AG04449 (cell line): Measurements from ENCODE around the gene RAB11FIP3.

Source experiments
- CTCF ChIA-PET: fragments of 350-600 bp; formaldehyde crosslinking; extraction: SDS; loops from one replicate; lab custom pipeline; 2021; ENCODE audit warnings: antibody characterized with exemption; lab: Yijun Ruan, JAX
- POLR2A ChIA-PET: fragments of 400-600, 350-600 bp; formaldehyde crosslinking; extraction: SDS; loops from one replicate; lab custom pipeline; 2020; ENCODE audit warnings: antibody characterized with exemption, inconsistent platforms; lab: Yijun Ruan, JAX
- DNase-seq: peaks from one replicate; pipeline ENCODE4 v3.0.0-alpha.2; 2010; ENCODE audit warnings: low read depth, low spot score
- H3K4me3 ChIP-seq: 2 replicates; pipeline ENCODE4 v1.5.1; 2011; ENCODE audit warnings: low read depth, mild to moderate bottlenecking, control low read depth, low read length
- TF ChIP-seq, protein P1 (sequence below): IDR thresholded peaks from one replicate; pipeline ENCODE4 v1.5.1; 2011; ENCODE audit warnings: mild to moderate bottlenecking, moderate library complexity, low read length, control low read depth, inconsistent platforms; ENCODE audit not compliant: insufficient read depth; ENCODE audit errors: missing control alignments

Gene RAB11FIP3

DNA sequence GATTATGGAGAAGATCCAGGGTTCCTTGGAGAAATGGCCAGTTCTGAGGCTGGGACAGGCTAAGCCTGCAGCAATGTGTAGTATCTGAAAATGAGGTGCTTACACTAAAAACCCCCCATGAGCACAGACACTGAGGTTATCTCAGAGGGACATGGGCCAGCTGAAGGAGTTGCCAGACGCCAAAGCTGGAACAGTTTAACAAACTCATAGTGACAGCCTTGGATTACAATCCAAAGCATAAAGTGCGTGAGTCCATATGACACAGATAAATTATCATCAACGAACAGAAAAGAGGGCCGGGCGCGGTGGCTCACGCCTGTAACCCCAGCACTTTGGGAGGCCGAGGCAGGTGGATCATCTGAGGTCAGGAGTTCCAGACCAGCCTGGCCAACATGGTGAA is 90.9 kb downstream of the RAB11FIP3 start:
- TF ChIP-seq, protein P1, sequence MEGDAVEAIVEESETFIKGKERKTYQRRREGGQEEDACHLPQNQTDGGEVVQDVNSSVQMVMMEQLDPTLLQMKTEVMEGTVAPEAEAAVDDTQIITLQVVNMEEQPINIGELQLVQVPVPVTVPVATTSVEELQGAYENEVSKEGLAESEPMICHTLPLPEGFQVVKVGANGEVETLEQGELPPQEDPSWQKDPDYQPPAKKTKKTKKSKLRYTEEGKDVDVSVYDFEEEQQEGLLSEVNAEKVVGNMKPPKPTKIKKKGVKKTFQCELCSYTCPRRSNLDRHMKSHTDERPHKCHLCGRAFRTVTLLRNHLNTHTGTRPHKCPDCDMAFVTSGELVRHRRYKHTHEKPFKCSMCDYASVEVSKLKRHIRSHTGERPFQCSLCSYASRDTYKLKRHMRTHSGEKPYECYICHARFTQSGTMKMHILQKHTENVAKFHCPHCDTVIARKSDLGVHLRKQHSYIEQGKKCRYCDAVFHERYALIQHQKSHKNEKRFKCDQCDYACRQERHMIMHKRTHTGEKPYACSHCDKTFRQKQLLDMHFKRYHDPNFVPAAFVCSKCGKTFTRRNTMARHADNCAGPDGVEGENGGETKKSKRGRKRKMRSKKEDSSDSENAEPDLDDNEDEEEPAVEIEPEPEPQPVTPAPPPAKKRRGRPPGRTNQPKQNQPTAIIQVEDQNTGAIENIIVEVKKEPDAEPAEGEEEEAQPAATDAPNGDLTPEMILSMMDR = no peak
- POLR2A ChIA-PET = no interaction called here

DNA sequence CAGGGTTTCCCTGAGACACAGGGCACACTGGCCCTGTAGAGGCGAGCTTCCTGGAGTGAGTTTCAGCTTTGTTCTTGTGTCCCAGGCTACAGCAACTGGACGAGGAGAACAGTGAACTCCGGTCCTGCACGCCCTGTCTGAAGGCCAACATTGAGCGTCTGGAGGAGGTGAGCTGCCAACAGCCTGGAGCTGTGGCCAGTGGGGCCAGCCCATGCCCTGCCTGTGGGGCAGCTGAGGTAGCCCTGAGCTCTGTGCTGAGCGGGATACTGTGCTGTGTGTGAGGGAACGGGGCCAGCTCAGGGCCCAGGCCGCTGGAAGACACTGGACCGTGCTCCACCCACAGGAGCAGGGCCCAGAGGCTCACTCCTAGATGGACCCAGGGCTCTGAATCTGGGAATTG is 93.4 kb downstream of the RAB11FIP3 start:
- no peak for DNase-seq
- H3K4me3 ChIP-seq = no peak overlapping the region
- TF ChIP-seq, protein P1 = no peak
- POLR2A ChIA-PET = interaction anchor here (0.6 to 1.3 kb wide), 3 partner anchors 8 to 79 kb away, joined by 3 to 4 read pairs (median 4); partner anchors contain the start of gene CAPN15
- CTCF ChIA-PET = no interaction called here

More for the DNA sequence above, 90.9 kb downstream of the RAB11FIP3 start:
- no peak for DNase-seq
- CTCF ChIA-PET = no interaction called here
- no peak overlapping the region for H3K4me3 ChIP-seq

DNA sequence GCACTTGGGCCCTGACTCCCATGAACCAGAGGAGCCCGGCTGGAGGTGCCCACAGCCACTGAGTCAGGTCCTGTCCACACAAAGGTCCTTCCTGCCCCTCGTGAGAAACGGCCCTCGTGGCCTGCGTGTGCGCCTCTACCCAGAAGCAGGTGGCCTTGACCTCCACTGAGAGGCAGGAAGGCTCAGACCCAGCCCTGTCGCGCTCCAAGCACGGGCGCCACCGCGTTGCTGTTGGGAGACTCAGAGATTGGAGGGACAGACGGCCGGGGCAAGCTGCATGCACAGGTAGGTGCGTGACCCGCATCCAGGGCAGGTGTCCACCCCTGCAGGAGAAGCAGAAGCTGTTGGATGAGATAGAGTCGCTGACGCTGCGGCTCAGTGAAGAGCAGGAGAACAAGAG is 94.0 kb downstream of the RAB11FIP3 start:
- DNase-seq = no peak
- ChIA-PET CTCF (no interaction called here), POLR2A (interaction anchor here (1.1 kb wide), 1 partner anchor 9 kb away, joined by 4 read pairs; no protein-coding TSS in a partner anchor)
- no peak overlapping the region for H3K4me3 ChIP-seq
- TF ChIP-seq, protein P1 = no peak

DNA sequence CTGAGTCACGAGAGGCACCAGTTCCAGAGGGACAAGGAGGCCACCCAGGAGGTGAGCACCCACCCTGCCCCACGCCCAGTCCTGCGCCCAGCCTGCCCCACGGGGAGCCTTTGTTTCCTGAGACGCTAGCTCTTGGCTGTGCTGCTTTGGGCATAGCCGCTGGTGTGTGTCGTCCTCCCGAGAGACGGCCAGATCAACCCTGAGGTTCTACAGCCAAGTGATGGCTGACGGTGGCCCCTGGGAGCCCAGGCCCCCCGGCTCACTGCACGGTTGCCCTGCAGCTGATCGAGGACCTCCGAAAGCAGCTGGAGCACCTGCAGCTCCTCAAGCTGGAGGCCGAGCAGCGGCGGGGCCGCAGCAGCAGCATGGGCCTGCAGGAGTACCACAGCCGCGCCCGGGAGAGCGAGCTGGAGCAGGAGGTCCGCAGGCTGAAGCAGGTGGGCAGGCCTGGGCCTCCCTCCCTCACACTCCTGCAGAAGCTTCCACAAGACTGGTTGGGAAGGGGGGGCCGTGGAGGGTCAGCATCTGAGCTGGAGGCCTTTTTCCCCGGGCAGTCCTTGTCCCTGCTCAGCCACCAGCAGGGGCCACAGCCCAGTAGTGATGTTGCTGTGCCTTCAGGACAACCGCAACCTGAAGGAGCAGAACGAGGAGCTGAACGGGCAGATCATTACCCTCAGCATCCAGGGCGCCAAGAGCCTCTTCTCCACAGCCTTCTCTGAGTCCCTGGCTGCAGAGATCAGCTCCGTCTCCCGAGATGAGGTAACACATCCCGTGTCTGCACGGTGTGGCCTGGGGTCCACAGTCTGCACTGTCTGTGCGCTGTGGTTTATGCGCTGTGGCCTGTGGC is 94.6 kb downstream of the RAB11FIP3 start:
- no peak overlapping the region for H3K4me3 ChIP-seq
- TF ChIP-seq, protein P1 = no peak
- no peak for DNase-seq
- CTCF ChIA-PET = interaction anchor here (0.7 kb wide), 1 partner anchor 140 kb away, joined by 3 read pairs; no protein-coding TSS in a partner anchor
- POLR2A ChIA-PET = no interaction called here

DNA sequence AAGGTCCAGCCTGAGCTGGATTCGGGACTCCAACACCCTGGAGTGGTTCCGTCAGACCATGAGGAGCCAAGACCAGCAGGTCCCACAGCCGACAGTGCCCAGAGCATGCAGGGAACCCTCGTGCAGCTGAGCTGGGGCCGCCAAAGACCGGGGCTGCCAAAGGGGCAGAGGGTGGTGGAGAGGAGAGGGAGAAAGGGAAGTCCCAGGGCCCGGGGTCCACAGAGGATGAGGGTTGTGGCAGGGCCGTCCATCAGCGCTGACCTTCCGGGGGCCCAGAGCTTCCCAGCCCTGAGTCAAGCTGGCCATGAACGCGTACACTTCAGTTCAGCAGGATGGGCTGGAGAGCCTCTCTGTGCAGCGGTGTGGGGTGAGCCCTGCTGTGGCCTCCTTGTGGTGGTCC is 95.4 kb downstream of the RAB11FIP3 start:
- POLR2A ChIA-PET = no interaction called here
- CTCF ChIA-PET = interaction anchor here (0.7 kb wide), 1 partner anchor 141 kb away, joined by 3 read pairs; no protein-coding TSS in a partner anchor
- DNase-seq = no peak
- no peak overlapping the region for H3K4me3 ChIP-seq
- TF ChIP-seq, protein P1 = no peak
